DMS53 (cell line): Measurements from ENCODE around the gene SCNN1G.
A peak's percentile ranks its signal among the peaks of the same experiment; 100 is the strongest.
"Not testable (repeated sequence)": the region's sequence is repeated elsewhere in the genome, so short reads cannot be mapped to it uniquely, and the experiment has no call there.

Experiments
- DNase-seq: peaks from one replicate; lab custom pipeline; 2025; lab: John Stamatoyannopoulos, UW

The SCNN1G gene

GRCh38 chr16:23252310-23252709 lies 69.8 kb downstream of the SCNN1G start:
- no peak for DNase-seq

GRCh38 chr16:23253650-23254049 lies 71.1 kb downstream of the SCNN1G start:
- DNase-seq = not testable (repeated sequence)

- no peak for DNase-seq
These were observed 71.8 kb downstream of the SCNN1G start for GRCh38 chr16:23254338-23254737.

GRCh38 chr16:23255000-23255399 lies 72.5 kb downstream of the SCNN1G start:
- no peak for DNase-seq

- DNase-seq = no peak
These were observed 73.9 kb downstream of the SCNN1G start for GRCh38 chr16:23256440-23256839.

GRCh38 chr16:23257682-23258081 lies 75.1 kb downstream of the SCNN1G start:
- DNase-seq = peak; percentile 33

GRCh38 chr16:23258919-23259237 lies 76.3 kb downstream of the SCNN1G start:
- peak; percentile 5 for DNase-seq
